GM18861 (cell line): ENCODE results near the gene THAP2.
"Not testable (repeated sequence)": the region's sequence is repeated elsewhere in the genome, so short reads cannot be mapped to it uniquely, and the experiment has no call there.

Experiments
- ATAC-seq: cut with Tn5 transposase; IDR thresholded peaks from one replicate; pipeline ENCODE4 v1.9.1; 2021; ENCODE audit not compliant: unreplicated experiment

Gene THAP2

DNA sequence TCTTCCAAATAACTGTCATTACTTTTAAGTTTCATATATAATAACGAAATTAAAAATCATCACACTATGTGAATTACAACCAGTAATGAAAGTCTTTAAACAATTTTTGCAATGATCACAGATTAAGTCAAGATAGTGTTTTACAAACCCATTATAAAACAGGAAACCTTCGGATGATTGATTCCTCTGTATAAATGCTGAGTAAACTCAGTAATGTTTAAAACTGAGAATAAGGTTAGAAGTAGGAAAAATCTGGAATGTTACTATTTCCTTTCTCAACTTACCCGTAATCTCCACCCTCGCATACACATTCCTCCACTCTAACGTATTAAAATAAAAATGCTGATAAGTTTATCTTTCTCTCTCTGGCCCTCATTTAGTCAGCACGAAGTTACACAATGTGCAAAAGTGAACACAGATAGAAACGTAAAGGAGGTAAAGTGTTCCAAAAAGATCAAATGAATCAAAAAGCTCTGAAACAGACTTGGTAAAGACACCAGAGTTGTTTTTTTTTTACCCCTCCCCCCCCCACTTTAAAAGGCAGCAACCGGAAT is 2.0 kb upstream of the THAP2 start:
- ATAC-seq: no peak

DNA sequence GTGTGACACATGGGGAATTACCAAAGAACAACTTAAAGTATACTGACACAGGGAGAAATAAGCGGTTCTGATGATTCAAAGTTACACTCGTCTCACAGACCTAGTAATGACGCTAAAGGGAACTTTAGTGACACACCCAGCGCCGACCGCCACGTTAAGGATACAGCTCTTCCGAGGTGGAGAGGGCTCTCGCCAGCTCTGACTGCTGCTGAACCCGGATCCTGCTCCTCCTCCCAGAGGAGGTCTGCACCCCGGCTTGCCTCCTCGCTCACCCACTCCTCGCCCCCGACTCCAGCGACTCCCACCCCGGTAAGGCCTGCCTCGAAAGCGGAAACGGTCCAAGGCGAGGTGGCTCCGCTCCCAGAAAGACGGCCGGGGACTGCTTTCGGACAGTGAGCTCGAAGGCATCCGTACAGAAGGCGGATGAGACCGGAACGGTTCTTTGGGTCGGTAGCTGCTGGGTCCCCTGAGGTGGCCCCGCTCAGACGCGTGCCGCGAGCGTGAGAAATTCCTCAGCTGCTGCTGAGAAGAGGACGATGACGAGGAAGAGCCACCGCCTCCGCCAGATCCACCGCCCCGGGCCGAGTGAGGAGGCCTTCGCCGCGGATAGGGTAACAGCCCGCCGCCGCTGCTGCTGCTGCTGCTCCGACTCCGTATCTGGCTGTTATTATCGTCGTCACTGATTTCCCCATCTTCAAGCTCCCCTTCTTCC is 1.1 kb upstream of the THAP2 start:
- peak; percentile 23 for ATAC-seq

DNA sequence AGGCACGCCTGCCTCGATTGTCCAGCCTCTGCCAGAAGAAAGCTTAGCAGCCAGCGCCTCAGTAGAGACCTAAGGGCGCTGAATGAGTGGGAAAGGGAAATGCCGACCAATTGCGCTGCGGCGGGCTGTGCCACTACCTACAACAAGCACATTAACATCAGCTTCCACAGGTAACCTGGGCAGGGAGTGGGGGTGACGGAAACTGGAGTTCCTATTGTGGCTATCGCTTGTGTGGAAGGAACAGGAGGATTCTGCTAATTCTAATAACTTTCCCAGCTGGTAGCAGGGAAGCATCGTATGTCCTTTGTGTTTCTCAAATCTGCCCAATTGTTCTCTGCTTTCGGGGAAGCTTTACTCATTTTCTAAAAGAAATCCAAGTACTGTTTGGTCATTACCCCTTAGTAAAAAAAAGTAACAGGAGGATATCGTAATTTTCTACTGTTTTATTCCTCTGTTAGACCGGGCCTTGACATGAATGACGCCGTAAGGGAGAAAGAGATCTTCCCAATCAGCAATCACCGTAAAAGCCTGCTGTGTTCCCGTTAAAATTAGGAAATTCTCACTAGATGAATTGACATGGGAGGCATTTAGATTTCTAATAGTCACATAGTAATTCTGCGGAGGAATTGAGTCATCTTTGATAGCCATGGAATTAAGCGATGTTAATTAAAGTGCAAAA is 449 bp downstream of the THAP2 start:
- peak; percentile 7 for ATAC-seq

DNA sequence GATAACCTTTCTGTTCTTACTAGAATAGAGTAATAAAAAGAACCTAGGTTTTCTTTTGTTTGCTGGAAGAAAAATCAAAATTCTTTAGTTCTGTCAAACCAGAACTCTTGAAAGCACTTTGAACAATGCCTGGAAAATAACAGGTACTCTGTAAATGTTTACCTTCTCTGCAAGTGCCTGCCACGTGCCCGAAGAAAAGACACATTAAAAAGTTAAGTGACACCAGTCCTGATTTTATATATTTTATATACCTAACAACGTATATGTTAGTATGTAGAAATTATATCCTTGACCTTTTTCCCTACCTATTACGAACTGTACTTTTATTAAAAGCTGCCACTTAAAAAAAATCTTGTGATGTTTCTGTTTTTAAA is 976 bp downstream of the THAP2 start:
- ATAC-seq: no peak

DNA sequence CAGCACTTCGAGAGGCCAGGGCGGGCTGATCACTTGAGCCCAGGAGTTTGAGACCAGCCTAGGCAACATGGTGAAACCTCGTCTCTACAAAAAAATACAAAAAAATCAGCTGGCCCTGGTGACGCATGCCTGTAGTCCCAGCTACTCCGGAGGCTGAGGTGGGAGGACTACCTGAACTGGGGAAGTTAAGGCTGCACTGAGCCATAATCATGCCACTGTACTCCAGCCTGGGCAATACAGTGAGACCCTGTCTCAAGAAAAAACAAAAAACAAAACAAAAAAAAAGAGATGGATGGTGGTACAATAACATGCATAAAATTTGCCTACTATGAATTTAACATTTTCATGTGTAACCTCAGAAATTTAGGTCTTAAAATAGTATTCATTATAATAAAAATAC is 2.2 kb downstream of the THAP2 start:
- ATAC-seq: no peak

DNA sequence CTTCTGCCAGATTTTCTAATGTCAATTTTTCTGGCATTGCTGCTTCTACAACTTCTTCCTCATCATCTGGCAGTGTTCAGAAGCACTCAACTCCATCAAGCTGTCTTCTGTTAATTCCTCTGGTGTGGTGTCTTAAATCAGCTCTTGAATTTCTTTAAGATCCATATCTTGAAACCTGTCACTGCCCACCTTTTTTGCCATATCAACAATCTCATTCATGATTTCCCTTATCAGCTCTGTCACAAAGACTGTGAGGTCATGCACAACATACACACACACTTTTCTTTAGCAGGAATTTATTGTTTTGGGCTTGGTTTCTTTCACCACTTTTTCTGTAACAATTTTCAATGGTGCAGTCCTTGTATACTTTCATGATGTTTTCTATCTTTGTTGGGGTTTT is 7.2 kb downstream of the THAP2 start:
- no peak for ATAC-seq

DNA sequence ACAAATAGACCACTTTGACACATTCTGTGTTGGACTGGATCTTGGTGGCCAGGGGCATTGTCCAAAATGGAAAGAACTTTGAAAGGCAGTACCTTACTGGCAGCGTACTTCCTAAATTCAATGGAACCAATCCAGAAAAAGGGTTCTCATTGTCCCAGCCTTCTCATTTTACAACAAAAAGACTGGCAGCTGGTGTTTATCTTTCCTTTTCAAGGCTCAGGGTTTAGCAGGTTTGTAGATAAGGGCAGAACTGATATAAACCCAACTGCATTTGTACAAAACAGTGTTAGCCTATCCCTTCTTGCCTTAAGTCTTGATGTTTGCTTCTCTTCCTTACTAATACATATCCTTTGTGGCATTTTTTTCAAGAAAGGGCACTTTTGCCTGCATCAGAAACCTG is 7.7 kb downstream of the THAP2 start:
- ATAC-seq: no peak

DNA sequence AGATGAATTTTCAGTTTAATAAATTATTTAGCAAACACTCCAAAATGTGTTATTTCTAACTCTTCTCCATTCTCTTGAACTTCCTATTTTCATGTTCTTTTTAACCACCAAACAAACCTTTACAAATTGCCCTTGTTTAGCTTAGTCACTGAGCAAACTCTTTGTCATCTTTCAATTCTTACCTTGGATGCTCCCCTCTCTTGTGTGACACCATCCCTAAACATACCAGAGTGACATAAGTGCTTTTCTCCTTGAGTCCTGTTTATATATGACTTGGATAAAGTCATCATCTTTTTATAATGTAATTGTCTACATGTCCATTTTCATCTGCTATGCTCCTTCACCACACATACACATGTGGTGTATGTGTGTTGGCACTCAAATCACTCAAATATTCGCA is 18.4 kb downstream of the THAP2 start:
- no peak for ATAC-seq

DNA sequence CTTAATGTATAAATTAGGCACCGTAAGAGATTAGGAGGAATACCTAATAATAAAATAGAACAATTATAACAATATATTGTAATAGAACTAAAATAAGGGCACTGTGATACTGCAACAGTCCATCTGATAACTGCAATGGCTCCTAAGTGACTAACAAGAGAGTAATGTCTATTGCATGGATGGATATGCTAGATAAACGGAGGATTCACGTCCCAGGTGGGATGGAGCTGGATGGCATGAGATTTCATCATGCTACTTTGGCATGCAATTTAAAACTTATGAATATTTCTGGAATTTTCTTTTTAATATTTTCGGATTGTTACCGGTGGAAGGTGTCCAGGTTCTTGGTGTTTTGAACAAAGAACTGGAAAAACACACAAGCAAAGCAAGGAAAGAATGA is 19.5 kb downstream of the THAP2 start:
- ATAC-seq: no peak

DNA sequence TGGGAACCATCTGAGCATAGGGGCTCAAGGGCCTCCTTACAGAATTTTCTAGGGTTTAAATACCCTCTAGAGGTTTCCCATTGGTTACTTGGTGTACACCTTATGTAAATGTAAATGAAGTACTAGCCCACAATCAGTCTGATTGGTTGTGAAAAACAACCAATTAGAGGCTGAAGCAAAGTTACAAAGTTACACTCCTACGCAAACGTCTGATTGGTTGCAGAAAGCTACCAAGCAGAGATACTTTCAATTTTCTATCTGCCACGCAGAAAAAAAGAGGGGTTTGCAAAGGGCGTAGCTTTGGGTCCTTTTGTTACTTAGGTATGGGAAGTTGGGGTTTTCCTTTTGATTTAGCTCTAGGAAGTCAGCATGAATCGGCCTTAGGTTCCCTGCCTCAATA is 20.0 kb downstream of the THAP2 start:
- no peak for ATAC-seq

DNA sequence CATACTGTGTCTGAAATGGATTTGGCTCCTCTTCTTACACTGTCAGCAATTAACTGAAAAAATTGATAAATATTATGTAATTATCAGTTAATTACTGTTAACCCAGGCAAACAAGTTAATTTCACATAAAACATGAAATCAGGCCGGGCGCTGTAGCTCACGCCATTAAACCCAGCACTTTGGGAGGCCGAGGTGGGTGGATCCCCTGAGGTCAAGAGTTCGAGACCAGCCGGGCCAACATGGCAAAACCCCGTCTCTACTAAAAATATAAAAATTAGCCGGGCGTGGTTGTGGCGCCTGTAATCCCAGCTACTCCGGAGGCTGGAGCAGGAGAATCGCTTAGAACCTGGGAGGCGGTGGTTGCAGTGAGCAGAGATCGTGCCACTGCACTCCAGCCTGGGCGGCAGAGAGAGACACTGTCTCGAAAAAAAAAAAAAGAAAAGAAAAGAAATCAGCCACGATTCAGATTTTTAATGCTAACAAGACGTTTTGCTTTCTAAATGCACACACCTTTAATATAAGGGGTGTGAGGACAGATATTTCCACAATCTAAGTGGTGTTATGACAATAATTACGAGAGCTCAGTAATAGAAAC is 21.3 kb downstream of the THAP2 start:
- ATAC-seq: no peak

DNA sequence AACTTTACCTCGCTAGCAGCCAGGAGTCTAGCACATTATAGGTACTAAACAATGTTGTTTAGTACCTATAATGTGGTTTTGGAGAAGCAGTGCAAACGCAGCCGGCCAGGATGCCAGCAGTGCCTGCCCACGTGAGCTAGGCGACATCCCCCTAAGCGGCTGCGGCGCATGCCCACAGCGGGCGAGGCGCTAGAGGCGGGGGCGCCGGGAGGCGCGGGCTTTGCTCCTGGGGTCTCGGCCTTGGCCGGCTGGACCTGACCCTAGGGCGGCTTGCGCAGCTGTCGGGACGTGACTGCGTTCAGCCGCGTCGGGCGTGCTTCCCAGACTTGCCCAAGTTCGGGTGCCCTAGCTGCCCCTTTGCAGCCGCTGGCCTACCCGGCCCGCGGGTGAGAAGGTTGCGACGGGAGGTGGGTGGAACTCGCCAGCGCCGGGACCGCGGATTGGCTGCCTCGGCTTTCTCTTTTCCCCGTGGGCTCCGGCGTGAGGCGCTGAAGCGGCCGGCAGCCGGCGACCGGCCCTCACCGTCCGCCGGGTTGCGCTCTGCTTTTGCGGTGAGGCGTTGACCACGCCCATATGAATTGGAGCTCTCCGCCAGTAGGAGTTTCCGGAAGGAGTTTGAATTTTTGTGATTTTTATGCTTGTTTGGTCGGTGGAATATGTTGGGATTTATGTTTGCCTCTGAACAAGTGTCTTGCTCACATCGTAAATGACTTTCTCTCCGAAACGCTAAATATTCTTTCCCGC is 22.0 kb downstream of the THAP2 start, which contains the start of gene TMEM19:
Gene TMEM19 (plus strand): TSS at position 169 of the 744 bp plus-strand sequence. CDS start 599 bp downstream, outside the sequence.
- peak; percentile 74 for ATAC-seq

DNA sequence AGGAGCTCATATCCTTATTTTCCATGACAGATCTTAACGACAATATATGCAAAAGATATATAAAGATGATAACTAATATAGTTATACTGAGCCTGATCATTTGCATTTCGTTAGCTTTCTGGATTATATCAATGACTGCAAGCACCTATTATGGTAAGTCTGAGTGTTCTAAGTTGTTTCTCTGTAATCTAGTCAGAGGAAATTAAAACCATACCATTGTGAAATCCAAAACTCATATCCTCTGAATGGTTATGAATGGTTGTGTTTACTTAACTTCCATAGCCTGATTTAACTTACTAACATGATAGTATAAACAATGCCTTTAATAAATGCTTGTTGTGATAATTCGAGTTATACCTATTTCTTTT is 22.5 kb downstream of the THAP2 start:
- ATAC-seq: no peak

DNA sequence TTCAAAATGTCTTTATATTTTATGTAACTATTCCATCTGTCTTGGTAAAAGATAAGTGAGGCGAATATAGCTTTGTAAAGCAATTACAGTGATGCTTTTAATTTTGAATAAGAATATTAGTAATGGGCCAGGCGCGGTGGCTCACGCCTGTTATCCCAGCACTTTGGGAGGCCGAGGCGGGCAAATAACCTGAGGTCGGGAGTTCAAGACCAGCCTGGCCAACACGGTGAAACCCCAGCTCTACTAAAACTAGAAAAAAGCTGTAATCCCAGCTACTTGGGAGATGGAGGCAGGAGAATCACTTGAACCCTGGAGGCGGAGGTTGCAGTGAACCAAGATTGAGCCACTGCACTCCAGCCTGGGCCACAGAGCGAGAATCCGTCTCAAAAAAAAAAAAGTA is 23.1 kb downstream of the THAP2 start:
- ATAC-seq: not testable (repeated sequence)

DNA sequence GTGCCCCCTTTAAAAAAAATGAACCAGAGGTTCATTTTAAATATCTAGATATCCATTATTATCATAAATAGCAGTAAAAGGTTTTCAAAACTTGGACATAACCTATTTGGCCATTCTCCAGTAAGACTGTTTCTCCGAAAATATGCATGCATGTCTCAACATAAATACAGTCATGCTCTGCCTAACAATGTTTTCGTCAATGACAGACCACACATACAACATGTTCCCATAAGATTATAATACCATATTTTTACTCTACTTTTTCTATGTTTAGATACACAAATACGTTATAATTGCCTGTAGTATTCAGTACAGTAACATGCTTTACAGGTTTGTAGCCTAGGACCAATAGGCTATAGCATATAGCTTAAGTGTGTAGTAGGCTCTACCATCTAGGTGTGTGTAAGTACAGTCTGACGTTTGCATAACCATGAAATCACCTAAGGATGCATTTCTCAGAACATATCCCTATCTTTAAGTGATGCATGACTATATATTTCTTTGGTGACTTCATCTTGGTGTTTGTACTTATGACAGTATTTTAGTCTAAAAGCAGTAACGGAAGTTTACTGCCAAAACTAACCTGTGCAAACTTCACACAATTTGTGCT is 25.0 kb downstream of the THAP2 start:
- ATAC-seq: no peak

DNA sequence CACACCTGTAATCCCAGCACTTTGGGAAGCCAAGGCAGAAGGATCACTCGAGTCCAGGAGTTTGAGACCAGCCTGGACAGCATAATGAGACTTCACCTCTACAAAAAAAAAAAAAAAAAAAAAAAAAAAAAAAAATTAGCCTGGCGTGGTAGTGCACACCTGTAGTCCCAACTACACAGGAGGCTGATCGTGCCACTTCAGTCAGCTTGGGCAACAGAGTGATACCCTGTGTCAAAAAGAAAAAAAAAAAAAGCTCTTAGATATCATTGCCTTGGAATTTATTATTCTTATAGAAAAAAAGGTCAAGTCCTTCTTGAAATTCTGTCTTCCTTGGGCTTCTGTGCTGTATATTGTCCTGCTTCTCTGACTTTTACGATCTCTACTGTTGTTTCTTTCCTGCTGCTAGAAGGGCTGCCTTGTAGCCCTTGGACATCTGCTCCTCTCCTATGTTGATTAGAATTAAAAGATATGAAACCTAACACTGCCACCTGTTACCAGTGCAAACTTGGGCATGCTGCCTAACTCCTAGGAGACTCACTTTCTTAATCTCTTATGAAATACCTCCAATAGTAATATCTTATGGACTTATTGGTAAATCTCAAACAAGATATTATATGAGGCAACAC is 27.5 kb downstream of the THAP2 start:
- ATAC-seq: no peak

DNA sequence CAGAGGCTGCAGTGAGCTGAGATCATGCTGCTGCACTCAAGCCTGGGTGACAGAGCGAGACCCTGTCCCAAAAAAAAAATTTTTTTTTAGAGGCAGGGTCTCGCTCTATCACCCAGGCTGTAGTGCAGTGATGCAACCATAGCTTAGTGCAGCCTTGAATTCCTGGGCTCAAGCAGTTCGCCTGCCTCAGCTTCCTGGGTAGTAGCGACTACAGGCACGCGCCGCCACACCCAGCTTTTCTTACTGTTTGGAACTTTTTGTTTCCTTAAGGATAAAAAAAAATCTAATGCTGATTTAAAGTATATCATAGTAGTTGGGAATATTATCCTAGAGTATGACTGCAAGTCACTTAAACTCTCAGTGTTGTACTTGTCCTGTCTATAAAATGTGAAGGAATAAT is 29.0 kb downstream of the THAP2 start:
- no peak for ATAC-seq

DNA sequence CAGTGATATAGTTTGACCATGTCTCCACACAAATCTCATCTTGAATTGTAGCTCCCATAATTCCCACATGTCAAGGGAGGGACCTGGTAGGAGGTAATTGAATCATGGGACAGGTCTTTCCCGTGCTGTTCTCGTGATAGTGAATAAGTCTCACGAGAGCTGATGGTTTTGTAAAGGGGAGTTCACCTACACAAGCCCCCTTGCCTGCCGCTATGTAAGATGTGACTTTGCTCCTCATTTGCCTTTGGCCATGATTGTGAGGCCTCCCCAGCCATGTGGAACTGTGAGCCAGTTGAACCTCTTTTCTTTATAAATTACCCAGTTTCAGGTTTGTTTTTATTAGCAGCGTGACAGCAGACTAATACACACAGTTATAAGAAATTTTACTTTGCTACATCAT is 29.6 kb downstream of the THAP2 start:
- peak; percentile 6 for ATAC-seq

DNA sequence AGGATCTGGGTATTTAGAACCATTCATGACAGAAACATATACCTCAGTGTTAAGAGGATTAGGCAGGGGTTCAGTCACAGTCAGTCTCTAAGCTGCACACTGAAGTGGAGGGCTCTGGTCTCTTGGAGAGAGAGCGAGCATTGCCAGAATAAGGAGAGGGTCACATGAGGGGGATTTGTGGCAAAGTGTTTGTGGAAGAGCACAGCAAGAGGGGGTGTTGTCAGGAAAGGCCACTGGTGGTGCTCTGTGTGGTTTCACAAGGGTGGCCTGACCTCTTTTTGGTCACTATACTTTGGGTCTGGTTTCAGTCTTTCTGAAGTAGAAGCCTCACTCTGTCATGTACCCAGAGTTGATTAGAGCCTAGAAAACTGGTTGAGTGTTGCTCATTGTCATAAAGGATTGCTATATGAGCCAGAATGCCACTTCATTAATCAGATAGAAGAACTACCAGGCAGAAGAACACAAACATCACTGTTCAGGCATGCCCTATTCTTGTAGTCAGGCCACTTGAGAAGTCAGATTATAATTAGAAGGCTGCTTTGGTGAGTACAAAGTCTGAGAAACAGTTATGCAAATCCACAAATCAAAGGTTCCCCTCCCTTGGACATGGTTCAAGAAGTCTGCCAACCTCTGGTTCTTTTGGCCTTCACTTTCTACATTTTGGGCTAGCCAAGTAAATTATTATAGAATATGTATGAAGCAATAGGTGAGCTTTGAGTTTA is 30.2 kb downstream of the THAP2 start:
- ATAC-seq: peak; percentile 87

DNA sequence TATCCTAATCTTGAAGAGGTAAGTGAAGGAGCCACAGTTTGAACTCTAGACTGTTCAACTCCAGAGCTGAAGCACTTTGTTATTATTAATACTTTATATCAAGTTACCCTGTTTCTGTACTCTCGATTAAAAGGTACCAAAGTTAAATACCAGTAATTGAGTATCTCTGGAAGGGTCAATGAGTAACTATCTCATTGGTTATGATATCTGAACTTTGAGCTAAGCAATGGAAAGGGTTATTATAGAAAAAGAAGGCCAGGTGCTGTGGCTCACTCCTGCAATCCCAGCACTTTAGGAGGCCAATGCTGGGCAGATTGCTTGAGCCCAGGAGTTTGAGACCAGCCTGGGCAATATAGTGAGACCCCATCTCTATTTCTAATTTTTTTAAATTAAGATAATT is 31.7 kb downstream of the THAP2 start:
- no peak for ATAC-seq
